GM23338 (cell line): ENCODE measurements around the gene ARHGEF19. TPM values are rescaled to one million over a fixed set of nuclear protein-coding genes. Genes with fewer than 3 reads are reported as not detected.

Experiments
- ATAC-seq: fragments of 200-7000 bp; cut with Tn5 transposase; 3 replicates; pipeline ENCODE4 v1.9.1; 2020
- DNase-seq: peaks from one replicate; pipeline ENCODE4 v3.0.0-alpha.2; 2015; ENCODE audit warnings: low spot score
- H2AFZ ChIP-seq: fragments of 200-600 bp; sonication (generic); 2 replicates; pipeline ENCODE4 v1.8.0; 2016; ENCODE audit warnings: antibody characterized with exemption, mild to moderate bottlenecking, moderate library complexity
- H3F3A ChIP-seq: fragments of 200-600 bp; sonication (generic); replicated peaks from 2 replicates; pipeline ENCODE4 v1.8.0; 2017; ENCODE audit warnings: antibody characterized with exemption, mixed run types, low read depth
- H3K27ac ChIP-seq: fragments of 200-600 bp; sonication (generic); 2 replicates; pipeline ENCODE4 v1.6.1; 2016; ENCODE audit warnings: low read depth
- H3K27me3 ChIP-seq: fragments of 200-600 bp; sonication (generic); 2 replicates; pipeline ENCODE4 v1.8.0; 2016; ENCODE audit warnings: mild to moderate bottlenecking, mixed run types, moderate library complexity; ENCODE audit not compliant: insufficient read depth
- H3K36me3 ChIP-seq: fragments of 200-600 bp; sonication (generic); 2 replicates; pipeline ENCODE4 v1.8.0; 2016; ENCODE audit warnings: mild to moderate bottlenecking; ENCODE audit not compliant: insufficient read depth
- H3K4me1 ChIP-seq: fragments of 200-600 bp; sonication (generic); 2 replicates; pipeline ENCODE4 v1.8.0; 2016; ENCODE audit warnings: mild to moderate bottlenecking, moderate library complexity; ENCODE audit not compliant: insufficient read depth
- H3K4me2 ChIP-seq: fragments of 200-600 bp; sonication (generic); 2 replicates; pipeline ENCODE4 v1.7.1; 2017; ENCODE audit warnings: mixed run types
- H3K4me3 ChIP-seq: fragments of 200-600 bp; sonication (generic); 2 replicates; pipeline ENCODE4 v1.6.1; 2016; ENCODE audit warnings: mixed run types
- H3K79me2 ChIP-seq: fragments of 200-600 bp; sonication (generic); replicated peaks from 2 replicates; pipeline ENCODE4 v1.8.0; 2017; ENCODE audit warnings: mild to moderate bottlenecking; ENCODE audit not compliant: insufficient read depth
- H3K9me2 ChIP-seq: fragments of 200-600 bp; sonication (generic); 2 replicates; pipeline ENCODE4 v1.8.0; 2017; ENCODE audit not compliant: insufficient read depth
- H4K20me1 ChIP-seq: fragments of 200-600 bp; sonication (generic); replicated peaks from 2 replicates; pipeline ENCODE4 v1.8.0; 2017; ENCODE audit warnings: mild to moderate bottlenecking; ENCODE audit not compliant: insufficient read depth
- H3K27ac Mint-ChIP-seq: 2 replicates; pipeline ENCODE4 v1.8.0; 2020; ENCODE audit warnings: inconsistent platforms, mild to moderate bottlenecking, moderate library complexity, mixed read lengths
- H3K27me3 Mint-ChIP-seq: 3 replicates; pipeline ENCODE4 v1.8.0; 2022; ENCODE audit warnings: low read depth, mild to moderate bottlenecking, moderate library complexity, mixed read lengths, inconsistent platforms; ENCODE audit not compliant: insufficient read depth, poor library complexity
- H3K36me3 Mint-ChIP-seq: 3 replicates; pipeline ENCODE4 v1.8.0; 2021; ENCODE audit warnings: low read depth, mild to moderate bottlenecking, inconsistent platforms, moderate library complexity, mixed read lengths
- H3K4me1 Mint-ChIP-seq: 3 replicates; pipeline ENCODE4 v1.8.0; 2020; ENCODE audit warnings: mild to moderate bottlenecking, inconsistent platforms, mixed read lengths
- H3K4me3 Mint-ChIP-seq: 3 replicates; pipeline ENCODE4 v1.8.0; 2021; ENCODE audit warnings: moderate library complexity, mild to moderate bottlenecking, inconsistent platforms, mixed read lengths
- H3K9me3 Mint-ChIP-seq: 3 replicates; pipeline ENCODE4 v1.8.0; 2020; ENCODE audit warnings: moderate library complexity, mild to moderate bottlenecking, inconsistent platforms, mixed read lengths
- CREB1 ChIP-seq: fragments of 250-450 bp; sonication (Bioruptor Pico); IDR thresholded peaks from 2 replicates; pipeline ENCODE4 v1.5.0; 2020; ENCODE audit warnings: low read depth, mild to moderate bottlenecking, moderate library complexity
- CTCF ChIP-seq, 2 experiments: fragments of 200-600 bp in 1 of 2; sonication (generic) in 1 of 2; conservative IDR thresholded peaks; 2 replicates each; pipeline versions ENCODE4 v1.5.1 to v1.6.1; 2016 to 2017; ENCODE audit warnings: antibody characterized with exemption in 2 of 2, low read depth in 2 of 2, mild to moderate bottlenecking in 2 of 2, moderate library complexity in 1 of 2
- ETS1 ChIP-seq: IDR thresholded peaks from 2 replicates; pipeline ENCODE4 v1.6.1; 2016; ENCODE audit warnings: antibody characterized with exemption
- EZH2 ChIP-seq: fragments of 200-600 bp; sonication (generic); IDR thresholded peaks from one replicate; pipeline ENCODE4 v1.8.0; 2017; ENCODE audit warnings: antibody characterized with exemption, mild to moderate bottlenecking, low read depth; ENCODE audit not compliant: unreplicated experiment
- EZH2phosphoT487 ChIP-seq: fragments of 200-600 bp; sonication (generic); IDR thresholded peaks from one replicate; pipeline ENCODE4 v1.8.1; 2018; ENCODE audit warnings: antibody characterized with exemption; ENCODE audit not compliant: unreplicated experiment
- JUNB ChIP-seq: IDR thresholded peaks from one replicate; pipeline ENCODE4 v1.6.1; 2016; ENCODE audit warnings: antibody characterized with exemption; ENCODE audit not compliant: unreplicated experiment
- NANOG ChIP-seq: IDR thresholded peaks from 2 replicates; pipeline ENCODE4 v1.6.1; 2016; ENCODE audit warnings: antibody characterized with exemption, borderline replicate concordance
- POLR2AphosphoS5 ChIP-seq: IDR thresholded peaks from 2 replicates; pipeline ENCODE4 v1.6.1; 2016; ENCODE audit warnings: antibody characterized with exemption, low read depth
- REST ChIP-seq: IDR thresholded peaks from one replicate; pipeline ENCODE4 v1.6.1; 2018; ENCODE audit warnings: antibody characterized with exemption; ENCODE audit not compliant: unreplicated experiment
- STAT1 ChIP-seq: IDR thresholded peaks from one replicate; pipeline ENCODE4 v1.6.1; 2016; ENCODE audit warnings: antibody characterized with exemption; ENCODE audit not compliant: unreplicated experiment
- ZNF114 ChIP-seq: fragments of 250-450 bp; sonication (Bioruptor Pico); IDR thresholded peaks from 2 replicates; pipeline ENCODE4 v1.5.0; 2020; ENCODE audit warnings: mild to moderate bottlenecking, moderate library complexity
- ZNF331 ChIP-seq: fragments of 250-450 bp; sonication (Bioruptor Pico); IDR thresholded peaks from 2 replicates; pipeline ENCODE4 v1.5.0; 2020; ENCODE audit warnings: low read depth, mild to moderate bottlenecking, moderate library complexity
- ZNF462 ChIP-seq: fragments of 250-450 bp; sonication (Bioruptor Pico); IDR thresholded peaks from 2 replicates; pipeline ENCODE4 v1.5.0; 2020; ENCODE audit warnings: mild to moderate bottlenecking, moderate library complexity
- polyA plus RNA-seq: library from polyadenylated mRNA; unstranded; fragments of >200 nt; fragmentation: Nextera tagmentation; extraction: Ambion mirVana; gene quantifications from 2 replicates; pipeline ENCODE4 v1.2.1, GENCODE V29; 2016
- total RNA-seq: library from RNA; depleted of rRNA; stranded (reverse); fragments of >200 nt; shearing (Covaris generic); gene quantifications from 2 replicates; pipeline ENCODE4 v1.2.3, GENCODE V29; 2014

ARHGEF19 gene
- total and polyA plus RNA-seq, 2 experiments from 2014 or later: 19.5 to 46.4 TPM

GRCh38 chr1:16248603-16249516 lies 36.4 kb upstream of the ARHGEF19 start:
- H3F3A ChIP-seq: peaks cover 4% of the 10 kb centered on the region
- ATAC-seq (no peak), DNase-seq (no peak)
- H3K4me2 ChIP-seq: no peak overlapping the region
- no peaks in the 10 kb centered on the region for H3K79me2 ChIP-seq
- Mint-ChIP-seq H3K4me3 (no peak overlapping the region), H3K27me3 (no peaks in the 10 kb centered on the region), H3K4me1 (peaks cover 2% of the 10 kb centered on the region; the same call in 1 of the 3 replicates), H3K9me3 (no peaks in the 10 kb centered on the region), H3K36me3 (peaks cover 8% of the 10 kb centered on the region; the same call in 2 of the 3 replicates), H3K27ac (no peak overlapping the region)
- peaks cover 8% of the 10 kb centered on the region; the same call in 1 of the 2 replicates for H3K36me3 ChIP-seq
- H3K9me2 ChIP-seq: no peaks in the 10 kb centered on the region
- H3K27ac ChIP-seq: no peak overlapping the region
- no peak for TF ChIP-seq REST
- TF ChIP-seq ZNF462 (CRISPR knock-in tag): no peak
- no peak for TF ChIP-seq STAT1
- TF ChIP-seq CTCF (conservative IDR thresholded peaks at IDR 0.05; ENCODE audit: low read depth in 2 of 2): no peak
- TF ChIP-seq ZNF331 (CRISPR knock-in tag): no peak
- no peak for TF ChIP-seq NANOG
- TF ChIP-seq ETS1: no peak
- no peak for TF ChIP-seq ZNF114
- no peak for TF ChIP-seq EZH2
- no peak for TF ChIP-seq CREB1 (CRISPR knock-in tag)
- no peak for TF ChIP-seq EZH2phosphoT487
- no peak for TF ChIP-seq POLR2AphosphoS5
- TF ChIP-seq JUNB: no peak
- no peak overlapping the region for H3K4me3 ChIP-seq
- no peaks in the 10 kb centered on the region for H3K4me1 ChIP-seq
- H4K20me1 ChIP-seq: peaks cover 5% of the 10 kb centered on the region
- no peak overlapping the region for H2AFZ ChIP-seq
- no peaks in the 10 kb centered on the region for H3K27me3 ChIP-seq
